ENCODE data around the gene GALNT14.

DNA sequence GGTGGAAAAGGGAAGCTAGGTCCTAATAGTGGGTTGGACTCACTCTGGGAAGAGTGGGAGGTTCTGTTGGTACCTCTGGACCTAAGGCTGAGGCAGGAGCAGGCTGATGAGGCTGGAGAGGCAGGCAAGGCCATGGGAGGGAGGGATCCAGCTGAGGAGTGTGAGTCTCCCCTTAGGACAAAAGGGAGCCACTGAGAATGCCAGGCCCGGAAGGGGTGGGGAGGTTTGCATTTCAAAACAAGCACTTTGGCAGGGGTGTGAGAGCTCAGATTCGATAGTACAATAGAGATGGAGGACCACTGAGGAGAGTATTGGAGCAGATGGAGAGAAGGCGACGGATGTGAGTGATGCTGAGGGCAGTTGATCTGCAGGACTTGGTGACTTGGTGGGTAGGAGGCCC is 198.9 kb downstream of the GALNT14 start:
- TF ChIP-seq, protein P1, sequence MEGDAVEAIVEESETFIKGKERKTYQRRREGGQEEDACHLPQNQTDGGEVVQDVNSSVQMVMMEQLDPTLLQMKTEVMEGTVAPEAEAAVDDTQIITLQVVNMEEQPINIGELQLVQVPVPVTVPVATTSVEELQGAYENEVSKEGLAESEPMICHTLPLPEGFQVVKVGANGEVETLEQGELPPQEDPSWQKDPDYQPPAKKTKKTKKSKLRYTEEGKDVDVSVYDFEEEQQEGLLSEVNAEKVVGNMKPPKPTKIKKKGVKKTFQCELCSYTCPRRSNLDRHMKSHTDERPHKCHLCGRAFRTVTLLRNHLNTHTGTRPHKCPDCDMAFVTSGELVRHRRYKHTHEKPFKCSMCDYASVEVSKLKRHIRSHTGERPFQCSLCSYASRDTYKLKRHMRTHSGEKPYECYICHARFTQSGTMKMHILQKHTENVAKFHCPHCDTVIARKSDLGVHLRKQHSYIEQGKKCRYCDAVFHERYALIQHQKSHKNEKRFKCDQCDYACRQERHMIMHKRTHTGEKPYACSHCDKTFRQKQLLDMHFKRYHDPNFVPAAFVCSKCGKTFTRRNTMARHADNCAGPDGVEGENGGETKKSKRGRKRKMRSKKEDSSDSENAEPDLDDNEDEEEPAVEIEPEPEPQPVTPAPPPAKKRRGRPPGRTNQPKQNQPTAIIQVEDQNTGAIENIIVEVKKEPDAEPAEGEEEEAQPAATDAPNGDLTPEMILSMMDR (IDR thresholded peaks at IDR 0.05) = no peak
- TF ChIP-seq POLR2AphosphoS5 (IDR thresholded peaks at IDR 0.05) = no peak
- no peak for TF ChIP-seq POLR2A (IDR thresholded peaks at IDR 0.05)
